DLD1 (cell line): ENCODE data around the gene THUMPD3.

Experiments
- in situ Hi-C: cut with HindIII; loops from 2 replicates; pipeline ENCODE4 v1.10.0; 2017; ENCODE audit warnings: low sequenced_read_pairs

The THUMPD3 gene

GRCh38 chr3:9415485-9416138 is 52.8 kb downstream of the THUMPD3 start:
- in situ Hi-C loops: no loop called here

DNA sequence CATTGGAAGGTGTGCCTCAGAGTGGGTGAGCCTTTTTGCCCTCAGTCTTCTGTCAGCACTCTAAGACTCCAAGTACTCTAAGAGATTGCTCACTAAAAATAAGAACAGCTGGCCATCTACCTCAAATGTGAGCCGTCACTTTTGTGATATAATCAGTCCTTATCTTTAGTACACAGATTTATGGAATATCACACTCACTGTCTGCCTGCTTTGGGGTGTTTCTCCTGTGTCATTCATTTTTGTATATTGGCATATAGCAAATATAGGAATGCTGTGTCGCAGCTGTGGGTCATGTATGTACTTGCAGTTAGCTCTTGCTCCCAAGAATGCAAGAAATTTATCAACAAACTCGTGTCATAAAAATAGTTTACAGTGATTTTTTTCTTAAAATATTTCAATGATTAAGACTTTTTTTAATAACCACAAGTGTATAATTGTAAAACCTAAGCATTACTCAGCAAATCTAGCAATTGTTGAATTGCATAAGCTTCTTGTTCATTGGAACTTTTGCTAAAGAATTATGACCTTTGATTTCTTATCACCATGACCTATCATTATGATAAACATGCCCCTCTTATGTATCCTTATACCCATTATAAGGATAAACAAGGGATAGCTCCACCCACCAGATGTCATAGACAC is 53.4 kb downstream of the THUMPD3 start:
- in situ Hi-C loops: no loop called here

- in situ Hi-C loops: no loop called here
These were observed 58.1 kb downstream of the THUMPD3 start for GRCh38 chr3:9420850-9421549.

- in situ Hi-C loops: no loop called here
These were observed 60.0 kb downstream of the THUMPD3 start for GRCh38 chr3:9422712-9423424.

- in situ Hi-C loops: no loop called here
These were observed 65.6 kb downstream of the THUMPD3 start for GRCh38 chr3:9428411-9428810.

- in situ Hi-C loops: no loop called here
These were observed 67.9 kb downstream of the THUMPD3 start for GRCh38 chr3:9430733-9431132.

DNA sequence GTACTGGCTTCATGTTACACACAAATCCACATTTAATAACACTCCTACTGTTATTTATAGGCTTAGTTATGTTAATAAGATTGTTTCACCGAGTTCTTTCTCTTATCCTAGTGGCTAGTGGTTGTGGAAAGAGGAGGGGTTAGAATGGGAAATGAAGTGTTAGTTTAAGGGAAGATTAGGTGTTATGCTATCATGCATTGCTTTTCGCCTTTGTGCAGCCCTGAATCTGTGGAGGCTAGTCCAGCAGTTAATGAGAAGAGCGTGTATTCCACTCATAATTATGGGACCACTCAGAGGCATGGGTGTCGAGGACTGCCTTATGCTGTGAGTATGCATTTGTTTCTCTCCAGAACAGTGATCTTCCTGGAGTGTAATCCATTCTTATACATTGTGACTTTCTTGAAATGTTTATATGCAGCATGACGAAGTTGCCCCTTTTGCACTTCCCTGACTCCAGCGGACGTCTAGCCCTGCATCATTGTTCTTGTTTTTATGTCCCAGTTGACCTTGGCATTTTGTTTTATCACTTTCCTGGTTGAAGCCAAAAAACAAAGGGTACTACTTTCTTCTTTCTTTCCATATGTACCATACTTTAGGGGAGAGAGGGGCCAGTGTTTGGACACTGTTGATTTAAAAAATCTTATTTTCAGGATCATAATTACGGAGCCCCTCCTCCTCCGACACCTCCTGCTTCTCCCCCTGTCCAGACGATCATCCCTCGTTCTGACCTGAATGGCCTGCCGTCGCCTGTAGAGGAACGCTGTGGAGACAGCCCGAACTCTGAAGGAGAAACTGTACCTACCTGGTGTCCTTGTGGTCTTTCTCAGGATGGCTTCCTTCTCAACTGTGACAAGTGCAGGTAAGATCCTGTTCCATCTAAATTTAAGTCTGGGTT is 71.0 kb downstream of the THUMPD3 start:
- in situ Hi-C loops: no loop called here

DNA sequence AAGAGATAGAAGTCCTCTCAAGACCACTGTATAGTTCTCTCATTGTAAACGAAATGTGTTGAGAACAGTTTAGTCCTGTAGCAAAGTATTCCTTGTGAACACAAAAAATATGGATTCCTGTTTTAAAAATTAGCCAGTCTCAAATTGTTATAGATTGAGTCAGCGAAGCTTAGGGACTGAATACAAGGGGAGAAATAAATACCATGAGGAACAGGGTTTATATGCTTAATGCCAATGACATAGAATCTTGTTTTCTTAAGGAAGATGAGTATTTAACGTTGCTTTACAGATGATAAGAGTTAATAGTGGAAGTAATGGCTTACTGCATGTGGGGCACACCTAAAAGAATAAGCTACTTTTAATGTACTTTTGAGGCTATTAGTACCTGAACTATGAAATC is 72.5 kb downstream of the THUMPD3 start:
- in situ Hi-C loops: no loop called here
